HepG2 (cell line): Measurements from ENCODE around the gene GGA1. TPM values are rescaled to one million over a fixed set of nuclear protein-coding genes. Genes with fewer than 3 reads are reported as not detected.

Experiments
- ATAC-seq: fragments of 200-7000 bp; cut with Tn5 transposase; 3 replicates; pipeline ENCODE4 v1.9.1; 2020; ENCODE audit warnings: mild to moderate bottlenecking, moderate library complexity
- BruUV-seq: library from RNA; stranded (reverse); fragments of 400-500 nt; replicated peaks from 2 replicates; lab custom pipeline; 2021; lab: Mats Ljungman, UMichigan
- CTCF ChIA-PET: fragments of 300-600 bp; formaldehyde crosslinking; extraction: SDS; loops from one replicate; lab custom pipeline; 2021; ENCODE audit warnings: low total read pairs, inconsistent platforms, low intra/inter-chr PET ratio; lab: Yijun Ruan, JAX
- POLR2A ChIA-PET: fragments of 350-600 bp; sonication (Branson Sonifier 250); formaldehyde crosslinking; loops from one replicate; lab custom pipeline; 2020; ENCODE audit warnings: antibody characterized with exemption, inconsistent platforms; lab: Yijun Ruan, JAX
- DNase-seq: peaks from one replicate; pipeline ENCODE4 v3.0.0-alpha.2; 2015; ENCODE audit warnings: low spot score
- FAIRE-seq: peaks from 3 replicates; lab custom pipeline; 2011; peaks lifted over from hg19 to GRCh38; lab: Jason Lieb, UNC
- H2AFZ ChIP-seq: one replicate; pipeline ENCODE4 v1.6.1; 2011; ENCODE audit warnings: low read length, inconsistent platforms
- H3K27ac ChIP-seq: fragments of 300-600 bp; 3 replicates; pipeline ENCODE4 v1.8.0; 2011; ENCODE audit warnings: mixed run types, mild to moderate bottlenecking, mixed read lengths, low read length, inconsistent platforms; ENCODE audit not compliant: insufficient read depth; ENCODE audit errors: extremely low read length
- H3K27me3 ChIP-seq, 2 experiments: fragments of 200-600 bp in 1 of 2; 2 replicates in 1 of 2; 3 replicates in 1 of 2; pipeline versions ENCODE4 v1.6.0 to v1.8.0; 2011; ENCODE audit warnings: low read length in 2 of 2, mild to moderate bottlenecking in 2 of 2, moderate library complexity in 2 of 2, inconsistent platforms in 1 of 2; ENCODE audit not compliant: insufficient read depth in 2 of 2, control insufficient read depth in 1 of 2
- H3K36me3 ChIP-seq, 2 experiments: fragments of 200-600 bp in 1 of 2; replicated peaks in 1 of 2; 2 replicates in 1 of 2; 3 replicates in 1 of 2; pipeline versions ENCODE4 v1.5.1 to v1.8.0; 2011; ENCODE audit warnings: low read length in 2 of 2, inconsistent platforms in 1 of 2; ENCODE audit not compliant: insufficient read depth in 2 of 2, control insufficient read depth in 1 of 2
- H3K4me1 ChIP-seq: 2 replicates; pipeline ENCODE4 v1.5.1; 2012; ENCODE audit warnings: low read length, inconsistent platforms; ENCODE audit not compliant: insufficient read depth
- H3K4me2 ChIP-seq: 2 replicates; pipeline ENCODE4 v1.6.0; 2011; ENCODE audit warnings: low read depth, low read length, inconsistent platforms
- H3K4me3 ChIP-seq, 3 experiments: fragments of 200-600 bp in 1 of 3; sonication (generic), shearing (Covaris generic) in 1 of 3; replicated peaks in 1 of 3; 2 replicates each; pipeline ENCODE4 v1.5.1; 2011 to 2016; ENCODE audit warnings: low read length in 3 of 3, inconsistent platforms in 2 of 3, low read depth in 2 of 3, mild to moderate bottlenecking in 2 of 3, control low read depth in 1 of 3, mixed read lengths in 1 of 3; ENCODE audit not compliant: insufficient read depth in 1 of 3
- H3K79me2 ChIP-seq: one replicate; pipeline ENCODE4 v1.6.1; 2011; ENCODE audit warnings: low read length, inconsistent platforms; ENCODE audit not compliant: insufficient read depth
- H3K9ac ChIP-seq: 2 replicates; pipeline ENCODE4 v1.6.0; 2011; ENCODE audit warnings: mild to moderate bottlenecking, low read depth, low read length, inconsistent platforms; ENCODE audit not compliant: insufficient read depth
- H3K9me3 ChIP-seq: 2 replicates; pipeline ENCODE4 v1.5.1; 2012; ENCODE audit warnings: mild to moderate bottlenecking, low read length
- H4K20me1 ChIP-seq: 2 replicates; pipeline ENCODE4 v1.6.0; 2011; ENCODE audit warnings: inconsistent platforms, mild to moderate bottlenecking, low read length, moderate library complexity; ENCODE audit not compliant: insufficient read depth
- BORCS8-MEF2B ChIP-seq: sonication (generic); formaldehyde crosslinking; IDR thresholded peaks from 2 replicates; pipeline ENCODE4 v1.8.0; 2022; ENCODE audit warnings: mild to moderate bottlenecking, missing genetic modification reagents
- ESRRA ChIP-seq: sonication (generic); formaldehyde crosslinking; IDR thresholded peaks from 2 replicates; pipeline ENCODE4 v1.5.1; 2020; ENCODE audit warnings: mild to moderate bottlenecking, low read depth, missing genetic modification reagents
- GATA4 ChIP-seq: sonication (generic); IDR thresholded peaks from 2 replicates; pipeline ENCODE4 v1.6.1; 2016; ENCODE audit warnings: antibody characterized with exemption, low read depth, borderline replicate concordance
- HBP1 ChIP-seq: IDR thresholded peaks from 2 replicates; pipeline ENCODE4 v1.6.1; 2016; ENCODE audit warnings: low read depth, control low read depth
- MIXL1 ChIP-seq: IDR thresholded peaks from 2 replicates; pipeline ENCODE4 v1.6.1; 2016
- MTF2 ChIP-seq: sonication (generic); formaldehyde crosslinking; IDR thresholded peaks from 2 replicates; pipeline ENCODE4 v1.5.0; 2020; ENCODE audit warnings: missing genetic modification reagents, borderline replicate concordance
- NRL ChIP-seq: sonication (generic); formaldehyde crosslinking; IDR thresholded peaks from 2 replicates; pipeline ENCODE4 v1.5.0; 2020; ENCODE audit warnings: missing genetic modification reagents, mild to moderate bottlenecking, moderate library complexity, borderline replicate concordance
- SOX6 ChIP-seq, 2 experiments: fragments of 450-650 bp in 1 of 2; sonication (generic) in 1 of 2; formaldehyde crosslinking in 1 of 2; IDR thresholded peaks; 2 replicates each; pipeline versions ENCODE4 v1.4.0 to v1.6.1; 2017 to 2020; ENCODE audit warnings: antibody characterized with exemption in 1 of 2, mild to moderate bottlenecking in 1 of 2, missing genetic modification reagents in 1 of 2
- U2AF1 ChIP-seq: fragments of 200-400 bp; formaldehyde crosslinking; optimal IDR thresholded peaks from 2 replicates; pipeline ENCODE3; 2017; ENCODE audit warnings: mild to moderate bottlenecking, low read depth, low read length
- U2AF2 ChIP-seq: fragments of 200-400 bp; formaldehyde crosslinking; IDR thresholded peaks from 2 replicates; pipeline ENCODE4 v1.6.1; 2017; ENCODE audit warnings: low read depth, mild to moderate bottlenecking, low read length
- YEATS2 ChIP-seq: sonication (generic); formaldehyde crosslinking; IDR thresholded peaks from 2 replicates; pipeline ENCODE4 v1.4.0; 2020; ENCODE audit warnings: missing genetic modification reagents, borderline replicate concordance
- ZBTB38 ChIP-seq: sonication (generic); formaldehyde crosslinking; IDR thresholded peaks from 2 replicates; pipeline ENCODE4 v1.5.1; 2020; ENCODE audit warnings: mild to moderate bottlenecking, missing genetic modification reagents
- ZNF282 ChIP-seq: fragments of 450-650 bp; IDR thresholded peaks from 2 replicates; pipeline ENCODE4 v1.6.1; 2018; ENCODE audit not compliant: partially characterized antibody
- ZNF333 ChIP-seq: sonication (generic); formaldehyde crosslinking; IDR thresholded peaks from 2 replicates; pipeline ENCODE4 v1.4.0; 2020; ENCODE audit warnings: mild to moderate bottlenecking, missing genetic modification reagents, borderline replicate concordance
- ZNF501 ChIP-seq: sonication (generic); formaldehyde crosslinking; IDR thresholded peaks from 2 replicates; pipeline ENCODE4 v1.5.1; 2020; ENCODE audit warnings: mild to moderate bottlenecking, moderate library complexity, missing genetic modification reagents
- ZNF687 ChIP-seq: sonication (generic); formaldehyde crosslinking; IDR thresholded peaks from 2 replicates; pipeline ENCODE4 v1.5.1; 2020; ENCODE audit warnings: mild to moderate bottlenecking, missing genetic modification reagents, moderate library complexity
- ZSCAN21 ChIP-seq: sonication (generic); formaldehyde crosslinking; IDR thresholded peaks from 2 replicates; pipeline ENCODE4 v1.8.0; 2022; ENCODE audit warnings: mild to moderate bottlenecking, missing genetic modification reagents, moderate library complexity, borderline replicate concordance
- WGBS: methylation state at CpG from one replicate; pipeline ENCODE4 v1.1.6; 2017; ENCODE audit warnings: low lambda C conversion rate; 5-methylcytosine and 5-hydroxymethylcytosine counted together
- in situ Hi-C: cut with HindIII; loops from 2 replicates; pipeline ENCODE4 v1.10.0; 2017; ENCODE audit warnings: low pct_unique_long_range_greater_than_20kb; ENCODE audit not compliant: extremely low pct_ligation_motif_present
- intact Hi-C: fragments of 100-400 bp; cut with micrococcal nuclease; formaldehyde crosslinking; loops from one replicate; pipeline ENCODE4 v1.10.0; 2022; ENCODE audit not compliant: unreplicated experiment
- polyA plus RNA-seq, 8 experiments: library from polyadenylated mRNA; depleted of rRNA in 3 of 8; stranded (reverse) in 7 of 8; unstranded in 1 of 8; fragments of >200 nt; fragmentation: Illumina TruSeq in 4 of 8; extraction: Trizol in 4 of 8; gene quantifications; 2 replicates each; pipeline versions ENCODE4 v1.2.1 to v1.2.3, GENCODE V29; 2011 to 2016; ENCODE audit warnings: low read depth in 4 of 8, missing spikeins in 1 of 8, mixed read lengths in 1 of 8; ENCODE audit not compliant: insufficient read depth in 1 of 8
- total RNA-seq, 5 experiments: library from RNA; depleted of rRNA; stranded (reverse); fragments of >200 nt; fragmentation: Illumina TruSeq; extraction: Trizol; gene quantifications; 2 replicates each; pipeline ENCODE4 v1.2.3, GENCODE V29; 2016; ENCODE audit warnings: low read depth in 1 of 5

The GGA1 gene
- total and polyA plus RNA-seq, 2 of the 13 experiments (the other 11 are each of a cell fraction or from before 2014, with no cell fraction given) = 29.1 to 87.2 TPM

- in situ Hi-C loops = no loop called here
- H3K9ac ChIP-seq = peak overlapping the region; percentile 63
- ATAC-seq = no peak
- TF ChIP-seq ZNF282 (no peak), NRL (CRISPR knock-in tag) (peak; percentile 59; the same call in 1 of the 2 replicates), MTF2 (CRISPR knock-in tag) (0 out of 2 replicates have a peak, but pooled peaks have one; percentile 35), HBP1 (no peak), GATA4 (no peak), ESRRA (CRISPR knock-in tag) (0 out of 2 replicates have a peak, but pooled peaks have one; percentile 5), ZBTB38 (CRISPR knock-in tag) (0 out of 2 replicates have a peak, but pooled peaks have one; percentile 12), ZNF333 (0 out of 2 replicates have a peak, but pooled peaks have one; percentile 2), ZNF501 (CRISPR knock-in tag) (0 out of 2 replicates have a peak, but pooled peaks have one; percentile 12), ZNF687 (CRISPR knock-in tag) (peak; percentile 3; the same call in 1 of the 2 replicates), U2AF1 (peak; percentile 12), U2AF2 (0 out of 2 replicates have a peak, but pooled peaks have one; percentile 18), BORCS8-MEF2B (CRISPR knock-in tag) (0 out of 2 replicates have a peak, but pooled peaks have one; percentile 25), SOX6 (IDR thresholded peaks at IDR 0.05) (no peak), SOX6 (CRISPR knock-in tag; IDR thresholded peaks at IDR 0.05) (0 out of 2 replicates have a peak, but pooled peaks have one; percentile 12), YEATS2 (CRISPR knock-in tag) (0 out of 2 replicates have a peak, but pooled peaks have one; percentile 3), MIXL1 (CRISPR knock-in tag) (no peak), ZSCAN21 (CRISPR knock-in tag) (0 out of 2 replicates have a peak, but pooled peaks have one; percentile 10)
Measured at GRCh38 chr22:37632174-37633088, 23.8 kb downstream of the GGA1 start.

More at GRCh38 chr22:37632174-37633088, 23.8 kb downstream of the GGA1 start:
- Histone ChIP-seq H2AFZ (no peak overlapping the region), H3K36me3 (no peaks in the 10 kb centered on the region; a peak in 1 of 5 replicates), H3K4me2 (peak overlapping the region; percentile 94), H4K20me1 (no peaks in the 10 kb centered on the region), H3K27me3 (no peaks in the 10 kb centered on the region), H3K27ac (peak overlapping the region; percentile 84), H3K4me3 (peak overlapping the region in 1 of 3 experiments; percentile 69; a peak in 1 of 6 replicates), H3K4me1 (peaks cover 71% of the 10 kb centered on the region), H3K79me2 (no peaks in the 10 kb centered on the region), H3K9me3 (no peaks in the 10 kb centered on the region)
- ChIA-PET CTCF (interaction anchor here (1.0 kb wide), 1 partner anchor 23 kb away, joined by 3 read pairs; no protein-coding TSS in a partner anchor), POLR2A (interaction anchor here (0.5 to 15.8 kb wide), 9 partner anchors 10 to 175 kb away, joined by 3 to 242 read pairs (median 8); partner anchors contain the start of genes GCAT, GGA1, NOL12 and PDXP)
- 94% methylated on average over 9 of the region's 14 CpGs for WGBS
- intact Hi-C loops = no loop called here
- FAIRE-seq (no peak), DNase-seq (no peak)
- TSS peak; percentile 39 for BruUV-seq
